HL-60/S4 (cell line): Measurements from ENCODE around the gene MFSD6L.

Experiments
- in situ Hi-C: fragments of 300-500 bp; cut with MboI; formaldehyde crosslinking; loops from 2 replicates; pipeline ENCODE4 v1.14.3; 2022; ENCODE audit warnings: low sequenced_read_pairs

Gene MFSD6L

GRCh38 chr17:8794636-8795035 lies 4.5 kb downstream of the MFSD6L start:
- in situ Hi-C loops, result no loop called here

- in situ Hi-C loops, result no loop called here
Measured at GRCh38 chr17:8793649-8794048, 5.5 kb downstream of the MFSD6L start.

GRCh38 chr17:8792646-8793045 lies 6.5 kb downstream of the MFSD6L start:
- in situ Hi-C loops, result no loop called here

DNA sequence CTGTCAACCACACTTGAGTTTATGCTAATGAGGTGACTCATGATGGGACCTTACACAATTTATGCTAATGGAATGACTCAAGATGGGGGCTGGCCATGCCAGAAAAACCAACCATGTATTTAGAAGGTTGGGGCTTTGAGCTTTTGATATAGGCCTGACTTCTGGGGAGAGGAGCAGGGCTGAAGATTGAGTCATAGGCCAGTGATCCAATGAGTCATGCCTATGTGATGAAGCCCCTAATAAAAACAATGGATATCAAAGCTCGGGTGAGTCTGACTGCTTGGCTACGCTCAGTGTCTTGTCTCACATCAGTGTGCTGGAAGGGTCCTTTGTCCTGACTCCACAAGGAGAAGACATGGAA lies 7.3 kb downstream of the MFSD6L start:
- in situ Hi-C loops, result no loop called here

DNA sequence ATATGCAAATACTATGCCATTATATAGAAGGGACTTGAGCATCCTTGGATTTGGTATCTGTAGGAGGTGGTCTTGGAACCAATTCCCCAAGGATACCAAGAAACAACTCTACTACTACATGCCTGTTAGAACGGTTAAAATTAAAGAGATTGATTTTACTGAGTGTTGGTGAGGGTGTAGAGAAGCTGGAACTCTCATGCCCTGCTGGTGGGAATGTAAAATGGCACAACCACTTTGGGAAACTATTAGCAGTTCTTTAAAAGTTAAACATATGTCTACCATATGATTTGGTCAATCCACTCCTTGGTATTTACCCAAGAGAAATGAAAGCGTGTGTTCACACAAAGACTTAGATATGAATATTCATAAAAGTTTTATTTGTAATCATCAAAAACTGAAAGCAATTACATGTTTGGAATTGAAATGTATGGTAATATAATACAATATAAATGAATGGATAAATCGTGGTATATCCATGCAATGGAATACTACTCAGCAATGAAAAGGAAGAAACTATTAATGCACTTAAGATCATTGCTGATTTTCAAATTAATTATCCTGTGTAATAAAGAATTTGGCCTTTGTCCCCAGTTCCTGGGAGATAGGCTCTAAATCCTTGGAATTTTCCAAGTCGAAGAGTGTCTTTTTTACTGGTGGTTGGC lies 7.8 kb downstream of the MFSD6L start:
- in situ Hi-C loops, result no loop called here

GRCh38 chr17:8789743-8790142 lies 9.4 kb downstream of the MFSD6L start:
- in situ Hi-C loops, result no loop called here

- in situ Hi-C loops, result no loop called here
Measured at GRCh38 chr17:8788998-8789397, 10.2 kb downstream of the MFSD6L start.

DNA sequence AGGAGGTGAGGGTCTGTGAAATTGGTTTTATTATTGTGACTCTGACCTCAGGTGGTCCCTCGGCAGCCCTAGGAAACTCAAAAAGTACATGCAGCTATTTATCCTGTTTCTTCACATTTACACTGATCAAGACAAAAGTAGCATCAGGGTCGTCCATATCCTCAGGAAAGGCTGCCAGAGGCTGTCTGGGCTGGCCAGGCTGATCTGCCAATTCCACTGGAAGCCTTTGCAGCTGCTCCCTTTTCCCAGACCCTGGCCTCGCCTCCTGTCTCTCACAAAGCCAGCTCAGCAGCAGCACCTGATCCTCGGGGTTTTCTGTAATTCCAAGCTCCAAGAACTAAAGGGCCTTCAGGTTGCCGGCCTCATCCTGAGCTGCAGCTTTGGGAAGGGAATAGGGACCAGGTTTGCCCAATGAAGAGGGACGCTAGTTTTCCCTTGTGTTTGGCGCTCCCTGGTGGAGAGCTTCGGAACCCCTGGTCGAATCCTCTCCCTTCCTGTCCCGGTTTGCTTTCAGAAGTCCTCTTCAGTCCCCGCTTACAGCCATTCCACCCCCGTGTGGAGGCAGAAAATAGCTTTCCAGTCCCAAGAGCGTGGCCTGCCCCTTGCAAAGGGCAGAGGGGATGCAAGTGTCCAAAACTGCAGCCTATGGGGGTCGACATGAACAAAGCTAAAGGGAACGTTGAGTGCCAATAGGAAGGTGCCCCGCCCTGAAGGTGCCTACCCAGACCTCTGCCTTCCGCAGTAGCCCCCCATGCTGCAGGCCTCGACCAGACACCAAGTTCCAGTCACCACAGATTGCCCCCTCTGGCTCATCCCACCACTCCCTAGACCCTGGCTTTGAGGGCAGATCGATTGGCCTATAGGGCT lies 13.4 kb downstream of the MFSD6L start:
- in situ Hi-C loops, result no loop called here

DNA sequence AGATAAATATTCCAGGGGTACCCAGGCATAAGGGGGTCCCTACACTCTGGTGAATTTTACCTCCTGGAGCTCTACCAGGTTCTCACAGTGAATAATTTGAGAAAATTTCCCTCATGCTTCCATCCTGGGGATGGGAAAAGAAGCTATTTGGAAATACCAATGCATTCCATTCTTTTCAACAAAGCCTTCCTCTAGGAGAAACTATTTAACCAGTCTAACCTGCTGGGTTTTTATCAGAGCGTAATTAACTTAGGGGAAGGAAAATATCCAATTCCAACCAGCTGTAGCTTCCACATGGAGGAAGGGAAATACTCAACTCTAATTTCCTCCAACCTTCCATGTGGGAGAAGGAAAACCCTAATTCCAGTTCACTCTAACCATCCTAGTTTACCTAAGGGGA lies 17.0 kb downstream of the MFSD6L start:
- in situ Hi-C loops, result no loop called here

DNA sequence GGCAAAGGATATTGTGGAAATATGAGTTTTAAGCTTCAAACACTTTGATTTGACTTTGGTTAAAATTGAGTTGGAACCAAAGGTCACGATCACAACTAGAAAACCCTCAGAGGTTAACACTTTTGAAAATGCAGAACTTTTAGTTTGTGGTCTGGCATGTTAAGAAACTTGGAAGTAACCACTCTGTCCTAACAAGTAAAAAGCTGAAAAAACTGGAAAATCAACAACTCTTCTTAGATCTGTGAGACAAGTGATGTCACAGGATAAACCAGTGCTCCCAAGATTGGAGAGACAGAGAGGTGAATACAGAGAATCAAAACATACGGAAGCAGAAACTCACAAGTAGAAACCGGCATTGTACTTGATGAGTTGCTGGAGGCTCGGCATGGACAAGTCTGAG lies 17.4 kb downstream of the MFSD6L start:
- in situ Hi-C loops, result no loop called here

DNA sequence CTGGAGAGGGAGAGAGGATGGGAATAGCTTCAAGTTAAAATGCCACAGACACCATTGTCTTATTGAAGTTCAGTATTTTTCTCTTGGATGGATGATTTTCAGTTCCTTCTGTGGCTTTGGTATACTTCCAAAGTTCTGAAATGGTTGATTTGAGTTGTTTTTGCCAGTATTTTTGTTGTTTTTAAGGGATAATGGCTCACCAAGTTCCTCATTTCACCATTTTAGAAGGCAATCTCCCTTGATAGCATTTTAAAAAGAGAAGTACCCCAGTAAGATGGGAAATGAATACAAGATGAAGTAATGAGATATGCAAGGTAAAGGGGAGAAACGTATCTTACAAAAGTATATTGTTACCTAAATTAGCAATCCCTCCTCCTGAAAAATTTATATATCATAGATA lies 22.3 kb downstream of the MFSD6L start:
- in situ Hi-C loops, result no loop called here

GRCh38 chr17:8776248-8776647 lies 22.9 kb downstream of the MFSD6L start:
- in situ Hi-C loops, result no loop called here

GRCh38 chr17:8766731-8767130 lies 32.4 kb downstream of the MFSD6L start:
- in situ Hi-C loops, result no loop called here

DNA sequence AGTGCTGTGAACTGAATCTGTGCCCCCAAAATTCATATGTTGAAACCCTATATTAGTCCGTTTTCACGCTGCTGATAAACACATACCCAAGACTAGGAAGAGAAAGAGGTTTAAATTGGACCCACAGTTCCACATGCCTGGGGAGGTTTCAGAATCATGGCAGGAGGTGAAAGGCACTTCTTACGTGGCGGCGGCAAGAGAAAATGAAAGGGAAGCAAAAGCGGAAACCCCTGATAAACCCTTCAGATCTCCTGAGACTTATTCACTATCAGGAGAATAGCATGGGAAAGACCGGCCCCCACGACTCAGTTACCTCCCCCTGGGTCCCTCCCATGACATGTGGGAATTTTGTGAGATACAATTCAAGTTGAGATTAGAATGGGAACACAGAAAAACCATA lies 37.2 kb downstream of the MFSD6L start:
- in situ Hi-C loops, result no loop called here

DNA sequence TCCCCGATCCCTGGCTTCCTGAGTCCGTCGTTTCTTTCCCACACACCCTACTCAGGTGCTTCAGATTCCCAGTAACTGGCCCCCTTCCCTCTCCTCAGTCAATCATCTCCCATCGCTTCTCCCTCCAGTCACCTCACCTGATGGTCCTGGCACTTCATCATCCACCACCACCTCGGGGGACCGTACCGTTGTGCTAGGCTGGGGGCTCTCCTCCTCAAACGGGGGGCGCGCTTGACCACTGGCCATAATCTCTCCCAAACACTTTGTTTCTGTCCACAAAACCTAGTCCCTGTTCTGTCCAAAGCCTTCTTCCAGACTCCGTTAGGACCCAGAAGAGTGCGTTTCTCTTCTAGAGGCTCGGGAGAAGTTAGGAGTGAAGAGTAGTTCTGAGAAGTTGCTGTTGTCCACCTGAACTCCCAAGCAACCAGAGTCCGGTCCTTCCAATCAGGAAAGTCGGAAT lies 41.0 kb downstream of the MFSD6L start, which contains the start of gene SPDYE4:
Gene SPDYE4 (minus strand): TSS at position 410 of the 460 bp plus-strand sequence. CDS start 164 bp downstream, at position 246.
- in situ Hi-C loops, result no loop called here

DNA sequence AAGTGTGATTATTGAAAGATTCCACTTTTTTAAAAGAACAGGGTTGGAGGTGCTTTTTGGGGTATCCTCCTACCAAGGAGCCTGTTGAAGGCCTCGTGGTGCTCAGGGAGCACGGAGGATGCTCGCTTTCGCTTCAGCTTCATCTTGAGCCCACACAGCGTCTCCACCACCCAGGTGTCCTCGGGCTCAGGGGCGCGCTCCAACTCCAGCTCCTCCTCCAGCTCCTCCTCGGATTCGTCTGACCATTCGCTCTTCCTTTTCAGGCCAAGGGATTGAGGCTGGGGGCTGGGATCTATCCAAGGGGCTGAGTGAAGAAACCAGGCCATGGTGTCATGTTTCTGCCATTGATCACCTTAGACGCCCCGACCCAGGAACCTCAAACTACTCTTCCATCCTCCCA lies 42.0 kb downstream of the MFSD6L start:
- in situ Hi-C loops, result no loop called here

- in situ Hi-C loops, result no loop called here
Measured at GRCh38 chr17:8755590-8756255, 43.4 kb downstream of the MFSD6L start.

GRCh38 chr17:8754890-8755289 lies 44.3 kb downstream of the MFSD6L start:
- in situ Hi-C loops, result no loop called here

DNA sequence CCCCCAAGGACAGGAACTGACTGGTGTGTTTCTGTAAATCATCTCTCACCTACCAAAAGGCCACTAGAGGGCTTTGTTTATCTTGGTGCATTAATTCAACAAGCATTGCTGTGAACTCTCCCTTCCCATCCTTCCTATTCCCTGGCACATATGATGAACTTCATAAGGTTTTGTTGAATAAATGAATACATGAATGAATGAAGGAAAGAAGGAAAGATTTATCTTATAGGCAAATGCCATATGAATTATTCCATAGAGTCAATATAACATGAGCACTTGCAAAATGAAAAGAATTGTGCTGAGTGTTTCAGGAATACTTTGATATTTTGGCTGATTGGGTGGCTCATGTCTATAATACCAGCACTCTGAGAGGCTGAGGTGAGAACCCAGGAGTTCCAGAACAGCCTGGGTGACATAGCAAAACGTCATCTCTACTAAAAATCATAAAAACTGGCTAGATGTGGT lies 45.2 kb downstream of the MFSD6L start:
- in situ Hi-C loops, result no loop called here

GRCh38 chr17:8753136-8753975 lies 45.8 kb downstream of the MFSD6L start:
- in situ Hi-C loops, result no loop called here

DNA sequence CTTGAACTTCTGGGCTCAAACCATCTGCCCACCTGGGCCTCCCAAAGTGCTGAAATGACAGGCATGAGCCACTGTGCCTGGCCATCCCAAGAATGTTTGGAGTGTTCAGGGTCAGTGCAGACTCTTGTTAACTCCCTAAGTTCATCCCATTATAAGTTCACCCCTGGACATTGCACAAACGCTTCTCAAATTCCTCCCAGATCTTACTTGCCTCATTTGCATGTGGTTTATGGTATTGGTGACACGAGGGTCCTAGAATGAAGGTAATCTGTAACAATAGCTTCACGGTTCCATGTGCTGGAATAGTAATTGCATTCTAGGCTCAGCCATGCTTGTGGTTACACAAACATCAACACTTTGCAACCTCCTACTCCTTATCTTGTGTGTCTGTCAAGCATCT lies 49.5 kb downstream of the MFSD6L start:
- in situ Hi-C loops, result loop anchor here (25.0 kb wide), 2 partner anchors 337 to 662 kb away; partner anchors contain the start of gene ALOX12B
